ENCODE data around the gene UGT1A10.
"Not testable (repeated sequence)": the region's sequence is repeated elsewhere in the genome, so short reads cannot be mapped to it uniquely, and the experiment has no call there.

The UGT1A10 gene

GRCh38 chr2:233745073-233745755, 109.0 kb downstream of the UGT1A10 start:
- no peaks in the 10 kb centered on the region for H3K4me1 Mint-ChIP-seq

GRCh38 chr2:233745838-233746237, 109.6 kb downstream of the UGT1A10 start:
- not testable (repeated sequence) for H3K27me3 Mint-ChIP-seq (ENCODE audit: low read depth, poor library complexity)

More at GRCh38 chr2:233745073-233745755, 109.0 kb downstream of the UGT1A10 start:
- Mint-ChIP-seq H3K4me3 (no peak overlapping the region), H3K36me3 (ENCODE audit: low read depth) (no peaks in the 10 kb centered on the region), H3K27ac (no peak overlapping the region), H3K9me3 (peaks cover 10% of the 10 kb centered on the region), H3K27me3 (ENCODE audit: low read depth, poor library complexity) (peaks cover 9% of the 10 kb centered on the region)
- TF ChIP-seq CTCF (IDR thresholded peaks at IDR 0.05), result no peak
- no peak for DNase-seq

GRCh38 chr2:233746475-233747282, 110.4 kb downstream of the UGT1A10 start:
- TF ChIP-seq CTCF (IDR thresholded peaks at IDR 0.05), result no peak
- Mint-ChIP-seq H3K4me1 (no peaks in the 10 kb centered on the region), H3K27ac (no peak overlapping the region), H3K27me3 (ENCODE audit: low read depth, poor library complexity) (peaks cover 8% of the 10 kb centered on the region), H3K4me3 (no peak overlapping the region), H3K36me3 (ENCODE audit: low read depth) (no peaks in the 10 kb centered on the region), H3K9me3 (peaks cover 24% of the 10 kb centered on the region)
- DNase-seq, result no peak

More at GRCh38 chr2:233745838-233746237, 109.6 kb downstream of the UGT1A10 start:
- not testable (repeated sequence) for DNase-seq; H3K4me1 Mint-ChIP-seq; H3K36me3 Mint-ChIP-seq (ENCODE audit: low read depth); H3K27ac Mint-ChIP-seq; H3K4me3 Mint-ChIP-seq
- peaks cover 16% of the 10 kb centered on the region for H3K9me3 Mint-ChIP-seq

- no peak overlapping the region for H3K27ac Mint-ChIP-seq
- H3K9me3 Mint-ChIP-seq, result peaks cover 29% of the 10 kb centered on the region
- no peak overlapping the region for H3K4me3 Mint-ChIP-seq
- no peak for TF ChIP-seq CTCF (IDR thresholded peaks at IDR 0.05)
- no peaks in the 10 kb centered on the region for H3K4me1 Mint-ChIP-seq
- H3K27me3 Mint-ChIP-seq (ENCODE audit: low read depth, poor library complexity), result peaks cover 8% of the 10 kb centered on the region
- no peaks in the 10 kb centered on the region for H3K36me3 Mint-ChIP-seq (ENCODE audit: low read depth)
- DNase-seq, result no peak
Measured at GRCh38 chr2:233747283-233747544, 111.0 kb downstream of the UGT1A10 start.

- H3K4me1 Mint-ChIP-seq; H3K27me3 Mint-ChIP-seq (ENCODE audit: low read depth, poor library complexity); DNase-seq; H3K36me3 Mint-ChIP-seq (ENCODE audit: low read depth); H3K27ac Mint-ChIP-seq; H3K4me3 Mint-ChIP-seq: not testable (repeated sequence)
- H3K9me3 Mint-ChIP-seq, result peaks cover 36% of the 10 kb centered on the region
Measured at GRCh38 chr2:233750689-233751088, 114.4 kb downstream of the UGT1A10 start.

GRCh38 chr2:233751212-233752009, 115.2 kb downstream of the UGT1A10 start:
- peaks cover 36% of the 10 kb centered on the region for H3K9me3 Mint-ChIP-seq
- DNase-seq; H3K4me1 Mint-ChIP-seq; H3K36me3 Mint-ChIP-seq (ENCODE audit: low read depth); H3K27me3 Mint-ChIP-seq (ENCODE audit: low read depth, poor library complexity); H3K4me3 Mint-ChIP-seq; H3K27ac Mint-ChIP-seq: not testable (repeated sequence)

- Mint-ChIP-seq H3K4me1 (no peaks in the 10 kb centered on the region), H3K27ac (no peak overlapping the region), H3K4me3 (no peak overlapping the region), H3K9me3 (peaks cover 27% of the 10 kb centered on the region), H3K36me3 (ENCODE audit: low read depth) (no peaks in the 10 kb centered on the region), H3K27me3 (ENCODE audit: low read depth, poor library complexity) (peaks cover 11% of the 10 kb centered on the region)
- no peak for DNase-seq
- no peak for TF ChIP-seq CTCF (IDR thresholded peaks at IDR 0.05)
Measured at GRCh38 chr2:233754872-233755611, 118.8 kb downstream of the UGT1A10 start.
